Transverse colon (tissue), 4 donors: ENCODE data around the gene RPL4. TPM values are rescaled to one million over a fixed set of nuclear protein-coding genes. Genes with fewer than 3 reads are reported as not detected.

ENCODE experiments used
- DNase-seq: peaks from one replicate; pipeline ENCODE4 v3.0.0-alpha.2; 2019
- H3K27ac ChIP-seq, 4 donors: fragments of 200-600 bp; sonication (generic); 2 replicates each; pipeline ENCODE4 v1.5.1; 2016 to 2018; ENCODE audit warnings: inconsistent platforms in 4 of 4
- H3K27me3 ChIP-seq: fragments of 200-600 bp; sonication (generic); 2 replicates; pipeline ENCODE4 v1.5.1; 2017; ENCODE audit warnings: inconsistent platforms
- H3K36me3 ChIP-seq, 4 donors: fragments of 200-600 bp; sonication (generic); 2 replicates each; pipeline ENCODE4 v1.5.1; 2017 to 2019; ENCODE audit warnings: inconsistent platforms in 4 of 4
- H3K4me1 ChIP-seq, 4 donors: fragments of 200-600 bp; sonication (generic); 2 replicates each; pipeline ENCODE4 v1.5.1; 2017 to 2020; ENCODE audit warnings: inconsistent platforms in 4 of 4
- H3K4me3 ChIP-seq, 4 donors: fragments of 200-600 bp; sonication (generic); 1 replicate in 1 of 4; 2 replicates in 3 of 4; pipeline versions ENCODE4 v1.5.1 to v1.6.1; 2017 to 2019; ENCODE audit warnings: inconsistent platforms in 4 of 4
- H3K9me3 ChIP-seq, 2 donors: fragments of 200-600 bp; sonication (generic); 2 replicates each; pipeline ENCODE4 v1.5.1; 2017 to 2019; ENCODE audit warnings: inconsistent platforms in 2 of 2
- CTCF ChIP-seq, 5 experiments: fragments of 200-600 bp in 3 of 5; fragments of 450-650 bp in 2 of 5; sonication (generic) in 3 of 5; IDR thresholded peaks; 1 replicate in 2 of 5; 2 replicates in 3 of 5; pipeline ENCODE4 v1.5.1; 2016 to 2017; ENCODE audit warnings: antibody characterized with exemption in 5 of 5, inconsistent platforms in 3 of 5, mild to moderate bottlenecking in 2 of 5, moderate library complexity in 1 of 5
- EP300 ChIP-seq: sonication (generic); formaldehyde crosslinking; IDR thresholded peaks from one replicate; pipeline ENCODE4 v1.6.1; 2017; ENCODE audit warnings: antibody characterized with exemption, low read depth
- POLR2A ChIP-seq: fragments of 450-650 bp; IDR thresholded peaks from one replicate; pipeline ENCODE4 v1.6.1; 2016; ENCODE audit warnings: antibody characterized with exemption, mild to moderate bottlenecking, moderate library complexity
- POLR2AphosphoS5 ChIP-seq, 3 donors: sonication (generic); formaldehyde crosslinking; IDR thresholded peaks; one replicate each; pipeline ENCODE4 v1.6.1; 2016; ENCODE audit warnings: antibody characterized with exemption in 3 of 3
- WGBS, 2 donors: methylation state at CpG; one replicate each; pipeline ENCODE4 v1.1.5; 2018; ENCODE audit warnings: low coverage in 1 of 2; 5-methylcytosine and 5-hydroxymethylcytosine counted together
- in situ Hi-C, 4 donors: fragments of 200-750 bp; cut with MboI; loops; one replicate each; pipeline versions ENCODE4 v1.15.0 to v1.15.1; 2017; ENCODE audit warnings: low sequenced_read_pairs in 3 of 4, low pct_ligation_motif_present in 1 of 4, low pct_unique_long_range_greater_than_20kb in 1 of 4
- intact Hi-C: fragments of 100-400 bp; cut with DNase I; formaldehyde crosslinking; loops from one replicate; pipeline ENCODE4 v1.15.1; 2023; ENCODE audit warnings: low total_unique reads
- total RNA-seq, 4 donors: library from RNA; depleted of rRNA; stranded (reverse); fragments of >200 nt; gene quantifications; one replicate each; pipeline ENCODE4 v1.1.0, GENCODE V29; 2016

RPL4 gene
- total RNA-seq, 4 donors from 2014 or later = 1,084 to 1,586 (median 1,392) TPM

DNA sequence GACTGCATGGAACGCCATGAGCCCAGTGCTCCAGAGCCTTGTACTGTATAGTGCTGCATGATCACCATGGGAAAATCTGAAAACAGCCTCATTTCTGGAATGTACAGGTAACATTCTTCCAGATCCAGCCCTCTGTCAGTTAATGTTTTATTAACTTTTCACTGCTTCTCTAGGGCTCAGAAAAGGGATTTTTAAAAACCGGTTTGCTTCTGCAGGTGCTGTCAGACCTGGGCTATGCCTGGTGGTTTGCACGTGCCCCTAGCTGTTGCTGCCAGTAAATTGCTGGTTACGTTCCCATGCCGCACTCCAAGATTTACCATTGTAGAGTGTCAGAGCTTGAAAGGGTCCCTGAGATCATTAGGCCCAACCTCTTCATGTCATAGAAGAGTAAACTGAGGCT lies 16.1 kb downstream of the RPL4 start:
- DNase-seq = no peak
- Histone ChIP-seq H3K27me3 (no peaks in the 10 kb centered on the region), H3K27ac (no peak overlapping the region), H3K4me3 (no peak overlapping the region), H3K4me1 (no peaks in the 10 kb centered on the region), H3K9me3 (no peaks in the 10 kb centered on the region), H3K36me3 (peaks cover 0 to 27% (median 6%) of the 10 kb centered on the region in 4 donors)
- in situ Hi-C loops = loop anchor here in 1 of 4 donors (25.0 kb wide), 1 partner anchor 101 kb away; the partner anchor contains the start of gene MAP2K1
- TF ChIP-seq CTCF (IDR thresholded peaks at IDR 0.05) (no peak), POLR2AphosphoS5 (IDR thresholded peaks at IDR 0.05) (no peak)
- WGBS, 2 donors = 94% methylated on average over 5 of the region's 5 CpGs; no CpG with 5 or more reads in 1 of the 2 donors
- intact Hi-C loops = no loop called here

- in situ Hi-C loops (loop anchor here in 1 of 4 donors (25.0 kb wide), 1 partner anchor 100 kb away; the partner anchor contains the start of gene MAP2K1), intact Hi-C loops (no loop called here)
- WGBS, 2 donors = 67 to 96% methylated on average over 1 to 3 of the region's 3 CpGs
- H3K4me3 ChIP-seq = no peak overlapping the region
- no peaks in the 10 kb centered on the region for H3K9me3 ChIP-seq
- no peaks in the 10 kb centered on the region for H3K4me1 ChIP-seq
- H3K27ac ChIP-seq = no peak overlapping the region
- H3K27me3 ChIP-seq = no peaks in the 10 kb centered on the region
- H3K36me3 ChIP-seq = peaks cover 0 to 23% (median 8%) of the 10 kb centered on the region in 4 donors
- no peak for DNase-seq
- no peak for TF ChIP-seq POLR2AphosphoS5 (IDR thresholded peaks at IDR 0.05)
- TF ChIP-seq POLR2A = no peak
- TF ChIP-seq EP300 = no peak
- no peak for TF ChIP-seq CTCF (IDR thresholded peaks at IDR 0.05)
Observed at GRCh38 chr15:66486887-66487286, 17.8 kb downstream of the RPL4 start.

DNA sequence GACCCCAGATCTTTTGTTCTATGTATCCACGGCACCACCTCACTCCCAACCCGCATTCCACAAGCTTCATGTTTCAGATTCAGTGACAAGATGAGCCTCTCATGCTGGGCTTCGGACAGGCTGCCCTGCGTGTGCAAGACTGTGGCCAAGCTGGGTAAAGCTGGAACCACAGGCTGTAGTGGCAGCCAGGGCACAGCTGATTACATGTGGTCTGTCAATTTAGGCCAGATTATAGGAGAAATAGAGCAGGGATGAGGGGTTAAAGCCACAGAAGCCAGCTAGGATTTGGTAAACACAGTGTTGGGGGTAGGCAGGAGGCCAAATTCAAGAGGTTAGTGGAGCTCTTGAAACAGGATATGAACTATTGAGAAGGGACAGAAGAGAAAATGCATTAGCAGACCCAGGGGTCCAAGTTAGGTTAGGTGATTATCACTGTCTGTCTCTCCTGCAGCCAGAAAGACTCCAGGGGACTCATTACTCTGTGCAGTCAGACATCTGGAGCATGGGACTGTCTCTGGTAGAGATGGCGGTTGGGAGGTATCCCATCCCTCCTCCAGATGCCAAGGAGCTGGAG lies 20.0 kb downstream of the RPL4 start:
- intact Hi-C loops = no loop called here
- in situ Hi-C loops = loop anchor here in 1 of 4 donors (25.0 kb wide), 1 partner anchor 97 kb away; the partner anchor contains the start of gene MAP2K1
- no peak overlapping the region for H3K27ac ChIP-seq
- TF ChIP-seq CTCF (IDR thresholded peaks at IDR 0.05) = no peak
- no peak for TF ChIP-seq POLR2A
- TF ChIP-seq POLR2AphosphoS5 (IDR thresholded peaks at IDR 0.05) = no peak
- TF ChIP-seq EP300 = no peak
- no peaks in the 10 kb centered on the region for H3K9me3 ChIP-seq
- H3K4me1 ChIP-seq = no peaks in the 10 kb centered on the region
- peaks cover 0 to 15% (median 2%) of the 10 kb centered on the region in 4 donors for H3K36me3 ChIP-seq
- no peaks in the 10 kb centered on the region for H3K27me3 ChIP-seq
- no peak for DNase-seq
- 96% methylated on average over 5 of the region's 5 CpGs; no CpG with 5 or more reads in 1 of the 2 donors for WGBS, 2 donors
- no peak overlapping the region for H3K4me3 ChIP-seq

DNA sequence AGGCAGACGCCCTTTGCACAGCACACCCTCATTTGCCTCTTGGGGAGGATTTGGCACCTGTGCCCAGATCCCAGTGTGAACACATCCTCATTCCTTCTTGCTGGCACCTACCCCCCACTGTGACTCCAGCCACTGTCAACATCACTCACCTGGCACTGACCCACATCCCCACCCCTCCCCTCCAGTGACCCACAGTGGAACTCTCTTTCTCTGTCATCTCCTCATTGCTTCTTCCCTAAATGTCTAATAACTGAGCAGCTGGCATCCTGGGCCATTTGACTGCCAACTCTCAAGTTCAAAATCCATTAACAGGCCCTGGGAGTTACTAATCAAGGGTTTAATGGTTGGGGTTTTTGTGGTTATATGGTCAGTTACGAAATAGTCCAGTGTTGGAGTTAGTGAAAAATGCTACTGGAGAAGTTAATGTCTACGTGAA lies 21.5 kb downstream of the RPL4 start:
- Histone ChIP-seq H3K36me3 (peaks cover 0 to 15% (median 2%) of the 10 kb centered on the region in 4 donors), H3K4me1 (no peaks in the 10 kb centered on the region), H3K27me3 (no peaks in the 10 kb centered on the region), H3K27ac (no peak overlapping the region), H3K9me3 (no peaks in the 10 kb centered on the region), H3K4me3 (no peak overlapping the region)
- intact Hi-C loops = no loop called here
- no peak for DNase-seq
- no peak for TF ChIP-seq EP300
- TF ChIP-seq CTCF (IDR thresholded peaks at IDR 0.05) = no peak
- TF ChIP-seq POLR2A = no peak
- TF ChIP-seq POLR2AphosphoS5 (IDR thresholded peaks at IDR 0.05) = no peak
- 79 to 92% methylated on average over 3 of the region's 3 CpGs for WGBS, 2 donors
- in situ Hi-C loops = loop anchor here in 1 of 4 donors (25.0 kb wide), 1 partner anchor 96 kb away; the partner anchor contains the start of gene MAP2K1
